Measurements from ENCODE around the gene C4orf50. TPM values are rescaled to one million over a fixed set of nuclear protein-coding genes. Genes with fewer than 3 reads are reported as not detected.

Gene C4orf50
- total RNA-seq, 4 donors from 2014 or later, result not detected

DNA sequence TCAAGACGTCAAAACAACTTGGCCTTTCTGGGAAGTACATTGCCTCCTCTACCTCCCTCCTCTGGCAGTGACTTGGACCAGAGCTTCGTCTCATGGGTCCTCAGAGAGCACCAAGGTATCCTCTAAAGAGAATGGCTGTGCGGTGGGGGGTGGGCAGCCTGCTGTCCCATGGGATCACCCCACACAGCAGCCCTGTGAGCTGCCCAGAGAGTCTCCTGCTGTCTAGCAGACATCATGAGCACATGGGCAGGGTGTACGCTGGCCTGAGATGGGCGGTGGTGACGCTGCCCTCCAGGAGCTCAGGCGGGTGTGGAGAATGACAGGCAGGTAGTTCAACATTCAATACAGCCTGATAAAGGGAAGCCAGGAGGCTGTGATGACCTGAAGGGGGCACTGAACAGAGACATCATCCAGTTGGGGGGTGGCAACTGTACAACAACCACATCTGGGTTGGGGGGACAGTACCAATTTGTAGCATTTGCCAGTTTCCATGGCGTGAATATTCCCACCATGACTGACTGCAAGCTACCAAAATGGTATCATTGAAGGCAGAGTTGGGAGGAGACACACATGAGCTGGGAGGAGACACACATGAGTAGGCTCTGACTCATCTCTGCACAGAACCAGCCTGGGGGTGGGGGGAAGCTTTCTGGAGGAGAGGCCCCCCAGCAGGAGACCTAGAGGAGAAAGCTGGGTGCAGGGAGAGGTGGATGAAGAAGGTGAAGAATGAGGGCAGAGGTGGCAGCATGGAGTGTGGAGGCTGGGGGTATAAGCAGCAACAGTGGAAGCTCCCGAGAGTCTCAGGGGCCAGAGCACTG is 35.9 kb downstream of the C4orf50 start:
- WGBS, result 85% methylated on average over 9 of the region's 9 CpGs
- Histone ChIP-seq H3K4me1 (no peaks in the 10 kb centered on the region), H3K9me3 (no peaks in the 10 kb centered on the region), H3K36me3 (no peaks in the 10 kb centered on the region), H3K27ac (no peak overlapping the region), H3K4me3 (no peak overlapping the region), H3K27me3 (peaks cover 35% of the 10 kb centered on the region)
- DNase-seq (ENCODE audit: low spot score in 2 of 2), result no peak
- TF ChIP-seq, protein P1, sequence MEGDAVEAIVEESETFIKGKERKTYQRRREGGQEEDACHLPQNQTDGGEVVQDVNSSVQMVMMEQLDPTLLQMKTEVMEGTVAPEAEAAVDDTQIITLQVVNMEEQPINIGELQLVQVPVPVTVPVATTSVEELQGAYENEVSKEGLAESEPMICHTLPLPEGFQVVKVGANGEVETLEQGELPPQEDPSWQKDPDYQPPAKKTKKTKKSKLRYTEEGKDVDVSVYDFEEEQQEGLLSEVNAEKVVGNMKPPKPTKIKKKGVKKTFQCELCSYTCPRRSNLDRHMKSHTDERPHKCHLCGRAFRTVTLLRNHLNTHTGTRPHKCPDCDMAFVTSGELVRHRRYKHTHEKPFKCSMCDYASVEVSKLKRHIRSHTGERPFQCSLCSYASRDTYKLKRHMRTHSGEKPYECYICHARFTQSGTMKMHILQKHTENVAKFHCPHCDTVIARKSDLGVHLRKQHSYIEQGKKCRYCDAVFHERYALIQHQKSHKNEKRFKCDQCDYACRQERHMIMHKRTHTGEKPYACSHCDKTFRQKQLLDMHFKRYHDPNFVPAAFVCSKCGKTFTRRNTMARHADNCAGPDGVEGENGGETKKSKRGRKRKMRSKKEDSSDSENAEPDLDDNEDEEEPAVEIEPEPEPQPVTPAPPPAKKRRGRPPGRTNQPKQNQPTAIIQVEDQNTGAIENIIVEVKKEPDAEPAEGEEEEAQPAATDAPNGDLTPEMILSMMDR (IDR thresholded peaks at IDR 0.05), result no peak
- no peak for TF ChIP-seq EP300 (IDR thresholded peaks at IDR 0.05)
- TF ChIP-seq POLR2A (IDR thresholded peaks at IDR 0.05), result no peak
- no peak for TF ChIP-seq POLR2AphosphoS5 (IDR thresholded peaks at IDR 0.05)

DNA sequence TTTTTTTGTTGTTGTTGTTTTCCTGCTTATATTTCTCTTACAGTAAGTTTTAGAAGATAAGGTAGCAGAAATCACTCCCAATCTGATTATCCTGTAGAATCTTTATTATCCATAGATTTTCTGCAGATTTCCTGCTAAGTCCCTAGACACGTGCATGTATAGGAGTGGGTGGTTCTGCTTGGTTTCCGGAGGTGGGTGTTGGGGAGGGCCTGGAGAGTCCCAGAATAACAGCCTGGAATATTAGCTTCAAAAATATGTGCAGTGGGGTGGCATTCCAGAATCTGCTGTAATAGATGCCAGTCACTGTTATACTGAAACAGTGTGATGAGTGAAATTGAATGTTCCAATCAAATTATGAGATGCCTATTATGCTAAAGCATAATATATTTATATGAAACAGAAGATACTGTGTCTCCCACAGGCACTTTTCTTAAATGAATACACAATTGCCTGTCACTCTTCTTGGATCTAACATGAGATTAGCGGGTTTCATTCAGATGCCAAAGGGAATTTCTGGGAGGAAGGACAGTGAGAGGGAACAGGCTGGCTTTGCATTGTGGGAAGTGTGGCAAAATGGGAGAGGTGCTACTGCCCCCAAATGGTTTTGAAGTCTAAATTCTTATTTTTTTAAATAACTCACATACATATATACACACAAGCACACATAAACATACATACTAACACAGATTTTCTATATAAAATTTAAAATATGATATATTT is 37.6 kb downstream of the C4orf50 start:
- peaks cover 43% of the 10 kb centered on the region for H3K27me3 ChIP-seq
- H3K27ac ChIP-seq, result no peak overlapping the region
- 34% methylated on average over 3 of the region's 3 CpGs for WGBS
- no peaks in the 10 kb centered on the region for H3K4me1 ChIP-seq
- no peaks in the 10 kb centered on the region for H3K36me3 ChIP-seq
- TF ChIP-seq POLR2A (IDR thresholded peaks at IDR 0.05), result no peak
- no peak for TF ChIP-seq EP300 (IDR thresholded peaks at IDR 0.05)
- TF ChIP-seq, protein P1 (IDR thresholded peaks at IDR 0.05), result no peak
- TF ChIP-seq POLR2AphosphoS5 (IDR thresholded peaks at IDR 0.05), result no peak
- no peak for DNase-seq (ENCODE audit: low spot score in 2 of 2)
- H3K9me3 ChIP-seq, result no peaks in the 10 kb centered on the region
- no peak overlapping the region for H3K4me3 ChIP-seq

DNA sequence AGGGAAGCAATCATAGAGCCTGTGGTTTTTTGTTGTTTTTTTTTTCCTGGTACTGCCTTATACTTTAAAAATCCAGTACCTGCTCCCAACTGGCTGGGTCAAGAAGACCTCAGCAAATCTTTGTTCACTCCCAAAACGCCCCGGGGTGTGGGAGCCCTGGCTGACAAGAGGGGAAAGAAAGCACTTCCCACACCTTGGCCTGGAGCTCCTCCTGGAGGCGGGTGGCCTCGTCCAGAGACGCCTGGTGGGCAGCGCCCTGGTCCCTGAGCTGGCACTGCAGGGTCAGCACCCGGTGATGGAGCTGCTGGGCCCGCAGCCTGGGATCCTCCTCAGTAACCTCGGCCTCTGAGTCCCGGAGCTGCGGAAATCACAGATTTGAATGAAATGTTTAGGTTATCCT is 38.2 kb downstream of the C4orf50 start:
- Histone ChIP-seq H3K4me3 (no peak overlapping the region), H3K27me3 (peaks cover 49% of the 10 kb centered on the region), H3K36me3 (no peaks in the 10 kb centered on the region), H3K27ac (no peak overlapping the region), H3K4me1 (no peaks in the 10 kb centered on the region), H3K9me3 (no peaks in the 10 kb centered on the region)
- no peak for TF ChIP-seq POLR2AphosphoS5 (IDR thresholded peaks at IDR 0.05)
- TF ChIP-seq EP300 (IDR thresholded peaks at IDR 0.05), result no peak
- no peak for TF ChIP-seq POLR2A (IDR thresholded peaks at IDR 0.05)
- TF ChIP-seq, protein P1 (IDR thresholded peaks at IDR 0.05), result peak in 1 of 2 donors; percentile 6
- WGBS, result 16% methylated on average over 11 of the region's 11 CpGs
- DNase-seq (ENCODE audit: low spot score in 2 of 2), result peak in 1 of 2 donors; percentile 65

DNA sequence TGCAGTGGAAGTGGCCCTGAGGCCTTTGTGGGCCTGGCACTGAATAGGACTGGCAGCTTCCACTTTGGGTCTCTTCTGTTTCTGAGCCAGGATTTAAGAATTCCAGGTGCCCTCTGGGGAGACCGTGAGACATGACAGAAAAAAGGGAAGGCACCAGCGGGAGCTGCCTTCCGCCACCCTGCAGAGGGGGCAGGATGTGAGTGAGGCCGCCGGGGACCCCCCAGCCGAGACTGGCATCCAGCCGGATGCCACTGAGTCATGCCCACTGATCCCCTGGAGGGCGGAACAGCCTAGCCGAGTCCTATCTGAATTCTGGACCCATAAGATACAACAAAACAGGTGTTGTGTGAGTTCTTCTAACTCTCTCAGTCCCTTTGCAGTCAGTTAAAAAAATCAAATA is 41.3 kb downstream of the C4orf50 start:
- H3K9me3 ChIP-seq, result no peaks in the 10 kb centered on the region
- H3K4me3 ChIP-seq, result no peak overlapping the region
- peaks cover 71% of the 10 kb centered on the region for H3K27me3 ChIP-seq
- TF ChIP-seq EP300 (IDR thresholded peaks at IDR 0.05), result no peak
- no peak for TF ChIP-seq POLR2A (IDR thresholded peaks at IDR 0.05)
- no peak for TF ChIP-seq POLR2AphosphoS5 (IDR thresholded peaks at IDR 0.05)
- TF ChIP-seq, protein P1 (IDR thresholded peaks at IDR 0.05), result no peak
- H3K36me3 ChIP-seq, result no peaks in the 10 kb centered on the region
- WGBS, result 69% methylated on average over 9 of the region's 9 CpGs
- H3K27ac ChIP-seq, result no peak overlapping the region
- H3K4me1 ChIP-seq, result no peaks in the 10 kb centered on the region
- peak in 1 of 2 donors; percentile 47 for DNase-seq (ENCODE audit: low spot score in 2 of 2)

DNA sequence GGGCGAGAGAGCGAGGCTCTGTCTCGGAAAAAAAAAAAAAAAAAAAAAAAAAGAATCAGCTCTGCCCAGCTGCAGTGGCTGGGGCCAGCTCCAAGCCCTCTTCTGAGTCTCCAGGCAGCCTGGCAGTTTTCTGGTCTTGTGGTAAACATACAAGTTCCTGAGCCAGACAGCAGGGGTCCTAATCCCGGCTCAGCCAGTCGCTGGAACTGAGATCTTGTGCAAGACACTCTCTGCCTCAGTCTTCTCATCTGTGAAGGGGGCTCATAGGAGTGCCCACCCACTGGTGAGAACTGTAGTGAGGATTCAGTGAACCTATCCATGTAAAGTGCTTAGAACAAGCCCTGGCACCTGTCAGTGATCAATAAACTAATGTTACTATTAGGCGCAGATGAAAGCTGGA is 41.8 kb downstream of the C4orf50 start:
- TF ChIP-seq, protein P1 (IDR thresholded peaks at IDR 0.05), result no peak
- peaks cover 67% of the 10 kb centered on the region for H3K27me3 ChIP-seq
- H3K4me3 ChIP-seq, result no peak overlapping the region
- no peak overlapping the region for H3K27ac ChIP-seq
- peak in 1 of 2 donors; percentile 45 for DNase-seq (ENCODE audit: low spot score in 2 of 2)
- no peaks in the 10 kb centered on the region for H3K9me3 ChIP-seq
- no peaks in the 10 kb centered on the region for H3K36me3 ChIP-seq
- 74% methylated on average over 6 of the region's 6 CpGs for WGBS
- no peaks in the 10 kb centered on the region for H3K4me1 ChIP-seq

All from suprapubic skin (tissue), 4 donors.